Muscle of arm (tissue), 12 donors: Measurements from ENCODE around the gene RAD54L. TPM values are rescaled to one million over a fixed set of nuclear protein-coding genes. Genes with fewer than 3 reads are reported as not detected.
"Not testable (repeated sequence)": the region's sequence is repeated elsewhere in the genome, so short reads cannot be mapped to it uniquely, and the experiment has no call there.

Experiments
- DNase-seq: peaks from one replicate; pipeline ENCODE4 v3.0.0-alpha.2; 2013
- polyA plus RNA-seq, 12 donors: library from polyadenylated mRNA; unstranded; fragments of 120-200 nt; gene quantifications; one replicate each; pipeline ENCODE4 v1.2.1, GENCODE V29; 2013; ENCODE audit not compliant: insufficient read length in 12 of 12

The RAD54L gene
- polyA plus RNA-seq, 12 donors, result 3.7 to 8.7 (median 6.5) TPM; not detected in 2

DNA sequence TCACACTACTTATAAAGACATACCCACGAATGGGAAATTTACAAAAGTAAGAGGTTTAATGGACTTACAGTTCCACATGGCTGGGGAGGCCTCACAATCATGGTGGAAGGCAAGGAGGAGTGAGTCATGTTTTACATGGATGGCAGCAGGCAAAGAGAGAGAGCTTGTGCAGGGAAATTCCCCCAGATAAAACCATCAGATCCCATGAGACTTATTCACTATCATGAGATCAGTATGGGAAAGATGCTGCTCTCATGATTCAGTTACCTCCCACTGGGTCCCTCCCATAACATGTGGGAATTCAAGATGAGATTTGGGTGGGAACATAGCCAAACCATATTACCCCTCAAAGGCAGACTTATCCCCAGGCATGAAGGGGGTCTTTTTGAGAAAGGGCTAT, 8.7 kb upstream of the RAD54L start:
- DNase-seq, result not testable (repeated sequence)

DNA sequence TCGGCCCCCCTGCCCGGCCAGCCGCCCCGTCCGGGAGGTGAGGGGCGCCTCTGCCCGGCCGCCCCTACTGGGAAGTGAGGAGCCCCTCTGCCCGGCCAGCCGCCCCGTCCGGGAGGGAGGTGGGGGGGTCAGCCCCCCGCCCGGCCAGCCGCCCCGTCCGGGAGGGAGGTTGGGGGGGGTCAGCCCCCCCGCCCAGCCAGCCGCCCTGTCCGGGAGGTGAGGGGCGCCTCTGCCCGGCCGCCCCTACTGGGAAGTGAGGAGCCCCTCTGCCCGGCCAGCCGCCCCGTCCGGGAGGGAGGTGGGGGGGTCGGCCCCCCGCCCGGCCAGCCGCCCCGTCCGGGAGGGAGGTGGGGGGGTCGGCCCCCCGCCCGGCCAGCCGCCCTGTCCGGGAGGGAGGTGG, 5.8 kb upstream of the RAD54L start:
- DNase-seq, result not testable (repeated sequence)

DNA sequence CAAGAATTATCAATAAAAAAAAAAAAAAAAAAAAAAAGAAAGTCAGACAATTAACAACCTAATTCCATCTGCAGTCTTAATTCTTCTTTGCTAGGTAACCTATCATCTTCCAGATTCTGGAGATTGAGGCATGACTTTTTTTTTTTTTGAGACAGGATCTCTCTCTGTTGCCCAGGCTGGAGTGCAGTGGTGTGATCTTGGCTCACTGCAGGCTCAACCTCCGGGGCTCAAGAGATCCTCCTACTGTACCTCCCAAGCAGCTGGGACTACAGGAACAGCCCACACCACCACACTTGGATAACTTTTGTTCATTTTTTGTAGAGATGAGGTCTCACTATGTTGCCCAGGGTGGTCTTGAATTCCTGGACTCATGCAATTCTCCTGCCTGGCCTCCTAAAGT, 4.6 kb upstream of the RAD54L start:
- DNase-seq, result no peak

DNA sequence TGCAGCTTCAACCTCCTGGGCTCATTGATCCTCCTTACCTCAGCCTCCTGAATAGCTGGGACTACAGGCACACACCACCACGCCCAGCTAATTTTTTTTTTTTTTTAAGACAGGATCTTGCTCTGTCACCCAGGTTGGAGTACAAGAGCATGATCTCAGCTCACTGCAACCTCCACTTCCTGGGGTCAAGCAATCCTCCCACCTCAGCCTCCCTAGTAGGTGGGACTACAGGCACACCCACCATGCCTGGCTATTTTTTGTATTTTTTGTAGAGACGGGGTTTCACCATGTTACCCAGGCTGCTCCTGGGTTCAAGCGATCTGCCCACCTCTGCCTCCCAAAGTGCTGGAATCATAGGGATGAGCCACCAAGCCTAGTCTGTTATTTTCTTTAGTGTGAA, 3.7 kb upstream of the RAD54L start:
- not testable (repeated sequence) for DNase-seq

DNA sequence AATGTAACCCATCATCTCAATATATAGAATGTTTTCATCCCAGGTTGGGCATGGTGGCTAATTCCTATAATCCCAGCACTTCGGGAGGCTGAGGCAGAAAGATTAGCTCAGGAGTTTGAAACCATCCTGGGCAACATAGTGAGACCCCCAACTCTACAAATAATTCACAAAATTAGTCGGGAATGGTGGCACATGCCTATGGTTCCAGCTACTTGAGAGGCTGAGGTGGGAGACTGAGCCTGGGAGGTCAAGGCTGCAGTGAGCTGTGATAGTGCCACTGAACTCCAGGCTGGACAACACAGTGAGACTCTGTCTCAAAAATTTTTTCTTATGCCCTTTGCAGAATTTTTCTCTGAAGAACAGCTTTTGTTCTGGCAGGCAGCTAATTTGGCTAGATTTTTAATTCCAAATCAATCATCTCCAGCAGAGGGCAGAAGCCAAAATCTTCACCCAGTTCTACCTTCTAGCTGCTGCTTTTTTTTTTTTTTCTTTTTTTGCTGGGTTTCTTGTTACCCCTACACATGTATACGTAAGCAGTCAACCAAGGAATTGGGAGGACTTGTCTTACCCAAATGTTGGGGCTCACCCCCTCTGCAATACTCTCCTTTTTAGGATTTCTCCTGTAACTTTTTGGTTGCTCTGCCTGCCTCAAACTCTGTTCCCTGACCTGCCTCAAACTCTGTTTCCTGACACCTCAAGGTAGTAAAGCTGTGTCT, 2.7 kb upstream of the RAD54L start:
- DNase-seq, result peak; percentile 5

- DNase-seq, result not testable (repeated sequence)
Measured at GRCh38 chr1:46246136-46246535, 1.4 kb upstream of the RAD54L start.

DNA sequence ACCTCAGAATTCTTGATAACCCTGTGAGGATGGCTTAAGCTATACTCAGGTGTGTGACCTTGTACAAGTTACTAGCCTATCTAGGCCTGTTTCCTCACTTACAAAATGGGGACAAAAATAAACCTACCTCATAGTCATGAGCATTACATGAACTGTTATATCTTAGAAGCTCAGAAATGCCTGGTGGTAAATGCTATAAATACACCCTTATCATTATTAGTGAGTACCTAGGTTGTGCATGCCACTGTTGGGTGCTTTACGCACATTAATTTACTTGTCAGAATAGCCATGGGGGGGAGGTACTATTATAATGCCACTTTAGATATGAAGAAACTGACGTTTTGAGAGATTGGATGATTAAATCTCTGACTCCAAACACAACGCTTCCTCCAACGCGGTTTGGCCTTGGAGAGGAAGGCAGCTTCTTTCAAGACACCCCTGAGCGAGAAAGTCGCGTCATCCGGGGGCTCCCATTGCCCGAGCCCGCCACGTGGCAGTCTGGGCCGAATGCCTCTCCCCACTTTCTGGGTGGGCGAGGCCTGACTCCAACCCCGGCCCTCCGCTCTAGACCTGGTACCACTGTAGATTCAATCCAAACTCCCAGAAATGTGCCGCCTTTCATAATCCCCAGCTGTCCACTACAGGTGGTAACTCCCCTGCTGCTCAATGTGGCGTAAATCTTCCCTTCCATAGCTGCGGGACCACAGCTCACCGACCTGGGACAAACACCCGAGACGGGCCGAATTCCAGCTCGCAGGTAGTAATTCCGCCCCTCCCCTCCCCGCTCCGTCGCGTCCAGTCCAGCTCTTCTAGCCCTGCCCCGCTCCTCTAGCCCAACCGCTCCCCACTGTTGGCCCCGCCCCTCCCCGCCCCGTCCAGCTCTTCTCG, 771 bp upstream of the RAD54L start:
- DNase-seq, result peak; percentile 69

- DNase-seq, result peak; percentile 10
Measured at GRCh38 chr1:46248122-46248920, 758 bp downstream of the RAD54L start.

DNA sequence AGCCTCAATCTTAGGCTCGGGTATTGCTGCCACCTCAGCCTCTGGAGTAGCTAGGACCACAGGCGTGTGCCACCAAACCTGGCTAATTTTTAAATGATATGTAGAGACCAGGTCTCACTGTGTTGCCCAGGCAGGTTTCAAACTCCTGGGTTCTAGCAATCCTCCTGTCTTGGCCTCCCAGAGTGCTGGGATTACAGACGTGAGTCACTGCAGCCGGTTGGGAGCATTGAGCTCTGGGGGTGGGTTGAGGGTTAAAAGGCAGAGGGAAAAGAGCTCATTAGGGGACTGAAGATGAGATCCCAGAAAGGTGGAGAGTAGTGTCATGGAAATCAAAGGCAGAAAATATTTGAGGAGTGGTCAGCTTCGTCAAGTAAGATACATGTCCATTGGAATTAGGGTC, 7.1 kb downstream of the RAD54L start:
- DNase-seq, result no peak

DNA sequence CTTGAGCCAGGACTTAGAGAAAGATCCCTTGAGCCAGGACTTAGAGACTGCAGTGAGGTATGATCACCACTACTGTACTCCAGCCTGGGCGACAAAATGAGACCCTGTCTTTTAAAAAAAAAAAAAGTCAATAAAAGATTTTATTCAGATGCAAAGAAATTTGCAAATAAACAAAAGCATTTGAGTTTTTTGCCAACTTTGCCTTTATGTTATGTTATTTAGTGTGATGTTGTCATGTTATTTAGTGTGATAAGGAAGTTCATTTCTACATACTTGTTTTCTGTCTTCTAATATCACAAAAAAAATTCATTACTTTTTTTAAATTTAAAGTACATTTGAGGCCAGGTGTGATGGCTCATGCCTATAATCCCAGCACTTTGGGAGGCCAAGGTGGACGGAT, 9.0 kb downstream of the RAD54L start:
- DNase-seq, result no peak

- no peak for DNase-seq
Measured at GRCh38 chr1:46262508-46262907, 14.9 kb downstream of the RAD54L start.

DNA sequence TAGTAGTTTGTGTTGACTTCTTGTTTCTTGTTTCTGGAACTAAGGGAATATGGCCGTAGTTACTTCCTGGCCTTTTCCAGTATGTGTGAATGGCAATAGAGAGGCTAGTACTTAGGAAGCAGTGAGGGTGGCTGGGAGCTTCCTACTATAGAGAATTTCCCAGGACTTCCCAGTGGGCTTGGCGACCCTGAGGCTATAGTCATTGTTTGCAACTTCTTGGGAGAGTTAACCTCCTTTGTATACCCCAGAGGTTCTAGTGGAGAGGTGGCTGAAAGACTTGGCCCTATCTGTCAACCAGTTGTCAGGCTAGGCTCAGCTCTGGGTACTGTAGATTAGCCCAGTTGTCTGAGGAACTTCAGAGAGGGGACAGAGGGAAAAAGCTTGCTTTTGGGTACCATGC, 15.6 kb downstream of the RAD54L start:
- no peak for DNase-seq

- DNase-seq, result no peak
Measured at GRCh38 chr1:46268578-46268977, 21.0 kb downstream of the RAD54L start.

DNA sequence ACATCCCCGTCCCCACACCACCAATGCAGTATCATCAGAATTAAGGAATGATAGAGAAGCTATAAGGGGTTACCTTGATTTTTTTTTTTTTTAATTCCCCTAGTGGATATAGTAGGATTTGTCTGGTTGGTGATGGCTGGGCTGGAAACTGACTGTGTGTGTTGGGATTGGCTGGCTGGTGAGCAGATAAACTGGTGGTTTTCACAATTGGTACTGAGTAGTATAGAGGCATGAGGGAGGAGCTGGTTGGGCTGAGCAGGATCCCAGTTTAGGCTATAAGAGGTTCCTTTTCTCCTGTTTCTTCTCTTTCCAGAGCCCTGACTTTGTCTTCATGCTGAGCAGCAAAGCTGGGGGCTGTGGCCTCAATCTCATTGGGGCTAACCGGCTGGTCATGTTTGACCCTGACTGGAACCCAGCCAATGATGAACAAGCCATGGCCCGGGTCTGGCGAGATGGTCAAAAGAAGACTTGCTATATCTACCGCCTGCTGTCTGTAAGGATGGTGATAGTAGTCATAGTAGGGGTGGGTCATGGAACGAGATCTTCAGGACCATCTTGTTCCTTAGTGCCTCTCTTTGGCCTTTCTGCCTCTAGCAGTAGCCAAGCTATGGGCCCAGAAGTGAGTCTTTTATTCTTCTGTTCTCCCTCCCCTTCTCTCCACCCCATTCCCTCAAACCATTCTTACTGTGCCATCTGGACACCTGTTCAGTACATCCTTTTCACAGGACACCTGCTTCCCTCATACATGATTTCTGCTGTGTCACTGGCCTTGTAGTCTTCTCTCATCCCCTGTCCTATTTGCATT, 26.9 kb downstream of the RAD54L start:
- DNase-seq, result no peak

DNA sequence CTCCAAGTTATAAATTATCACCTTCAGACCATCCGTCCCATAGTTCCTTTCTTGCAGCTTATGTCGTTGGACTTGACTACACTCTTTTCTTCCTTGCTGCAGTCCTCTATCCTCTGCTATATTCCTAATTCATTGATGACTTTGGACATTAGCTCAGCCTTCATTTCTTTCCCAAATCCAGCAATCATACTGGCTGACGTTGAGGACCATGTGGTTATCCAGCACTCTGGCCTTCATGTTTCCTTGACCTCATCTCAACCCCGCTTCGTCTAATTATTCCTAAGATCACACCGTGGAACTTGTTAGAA, 27.4 kb downstream of the RAD54L start:
- no peak for DNase-seq

- no peak for DNase-seq
Measured at GRCh38 chr1:46277658-46278373, 30.3 kb downstream of the RAD54L start.

GRCh38 chr1:46278807-46279206, 31.2 kb downstream of the RAD54L start:
- DNase-seq, result no peak

DNA sequence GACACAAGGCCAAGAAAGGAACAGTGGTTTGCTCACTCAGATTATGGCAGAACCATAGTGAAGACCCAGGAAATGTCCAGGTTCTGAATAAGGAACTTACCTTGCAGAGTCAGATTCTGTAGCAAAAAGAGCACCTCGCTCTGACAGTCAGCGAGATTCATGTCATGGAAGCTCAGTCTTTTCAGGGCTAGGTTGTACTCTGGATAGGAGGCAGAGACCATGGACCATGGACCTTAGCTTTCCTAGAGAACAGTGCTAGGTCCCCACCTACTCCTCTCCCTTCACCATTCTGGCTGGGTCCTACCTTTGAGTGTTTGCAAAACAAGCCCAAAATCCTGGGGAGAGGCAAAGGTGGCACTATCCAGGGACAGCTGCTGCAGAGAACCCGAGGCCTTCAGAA, 32.5 kb downstream of the RAD54L start:
- DNase-seq, result no peak

GRCh38 chr1:46281021-46281420, 33.5 kb downstream of the RAD54L start:
- DNase-seq, result no peak

DNA sequence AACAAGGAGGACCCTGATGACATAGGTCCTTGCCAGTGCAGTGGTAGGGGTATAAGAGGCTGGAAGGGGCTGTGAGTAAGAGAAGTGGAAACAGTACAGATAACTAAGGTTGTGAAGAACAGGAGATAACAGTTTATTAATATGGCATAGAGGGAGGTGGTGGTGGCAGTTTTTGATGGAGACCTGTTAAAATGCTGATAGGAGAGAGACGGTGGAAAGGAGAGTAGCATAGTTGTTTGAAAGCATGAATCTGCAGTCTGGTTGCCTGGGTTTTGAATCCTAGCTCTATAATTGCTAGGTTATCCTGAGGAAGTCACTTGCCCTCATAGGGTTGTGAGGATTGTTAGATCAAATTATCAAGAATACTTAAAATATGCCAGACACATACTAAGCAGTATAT, 36.5 kb downstream of the RAD54L start:
- DNase-seq, result no peak
